B cell (primary cell): ENCODE measurements around the gene CCDC83. TPM values are rescaled to one million over a fixed set of nuclear protein-coding genes. Genes with fewer than 3 reads are reported as not detected.

Experiments
- ATAC-seq: fragments of 200-7000 bp; cut with Tn5 transposase; one replicate; pipeline ENCODE4 v1.10.0; 2021; ENCODE audit warnings: low read depth, mild to moderate bottlenecking, moderate number of reproducible peaks, moderate library complexity
- CTCF ChIA-PET: fragments of 350-600 bp; sonication (Branson Sonifier 250); formaldehyde crosslinking; loops from one replicate; lab custom pipeline; 2021; ENCODE audit warnings: antibody characterized with exemption, inconsistent platforms; lab: Charles Lee
- POLR2A ChIA-PET: fragments of 350-600 bp; sonication (Branson Sonifier 250); formaldehyde crosslinking; loops from one replicate; lab custom pipeline; 2021; ENCODE audit warnings: antibody characterized with exemption; lab: Charles Lee
- DNase-seq: peaks from one replicate; pipeline ENCODE4 v3.0.0; 2013
- H2AFZ ChIP-seq: 2 replicates; pipeline ENCODE4 v1.6.1; 2012; ENCODE audit warnings: mild to moderate bottlenecking, low read depth, low read length; ENCODE audit not compliant: insufficient read depth, poor library complexity, severe bottlenecking
- H3K27ac ChIP-seq, 2 donors: 1 replicate in 1 of 2; 2 replicates in 1 of 2; pipeline ENCODE4 v1.5.1; 2012 to 2013; ENCODE audit warnings: low read length in 2 of 2, mild to moderate bottlenecking in 2 of 2, moderate library complexity in 1 of 2
- H3K27me3 ChIP-seq, 4 experiments: fragments of 200-600 bp in 1 of 4; sonication (generic) in 1 of 4; replicated peaks in 1 of 4; 1 replicate in 2 of 4; 2 replicates in 2 of 4; pipeline versions ENCODE4 v1.6.1 to v1.7.0; 2013 to 2016; ENCODE audit warnings: low read length in 3 of 4, mild to moderate bottlenecking in 2 of 4, mixed read lengths in 1 of 4, moderate library complexity in 1 of 4; ENCODE audit not compliant: insufficient read depth in 4 of 4, control insufficient read depth in 3 of 4; ENCODE audit errors: control extremely low read depth in 1 of 4
- H3K36me3 ChIP-seq, 2 experiments: replicated peaks in 1 of 2; 1 replicate in 1 of 2; 2 replicates in 1 of 2; pipeline versions ENCODE4 v1.6.1 to v1.7.1; 2013; ENCODE audit warnings: low read length in 1 of 2; ENCODE audit not compliant: insufficient read depth in 2 of 2, control insufficient read depth in 1 of 2; ENCODE audit errors: control extremely low read depth in 1 of 2, extremely low read depth in 1 of 2
- H3K4me1 ChIP-seq, 2 donors: fragments of 200-600 bp in 1 of 2; sonication (generic) in 1 of 2; 1 replicate in 1 of 2; 2 replicates in 1 of 2; pipeline versions ENCODE4 v1.5.1 to v1.6.1; 2013 to 2017; ENCODE audit warnings: low read length in 2 of 2; ENCODE audit not compliant: control insufficient read depth in 2 of 2, insufficient read depth in 2 of 2
- H3K4me2 ChIP-seq: replicated peaks from 2 replicates; pipeline ENCODE3; 2012; ENCODE audit warnings: mild to moderate bottlenecking, low read depth, low read length; ENCODE audit not compliant: poor library complexity, severe bottlenecking
- H3K4me3 ChIP-seq, 5 experiments: fragments of 200-600 bp in 1 of 5; sonication (generic) in 1 of 5; 1 replicate in 3 of 5; 2 replicates in 2 of 5; pipeline versions ENCODE4 v1.5.1 to v1.7.0; 2011 to 2016; ENCODE audit warnings: low read length in 4 of 5, mild to moderate bottlenecking in 4 of 5, low read depth in 2 of 5, control low read depth in 1 of 5, moderate library complexity in 1 of 5; ENCODE audit not compliant: insufficient read depth in 1 of 5; ENCODE audit errors: control extremely low read depth in 1 of 5, extremely low read depth in 1 of 5
- H3K79me2 ChIP-seq: fragments of 200-600 bp; sonication (generic); one replicate; pipeline ENCODE4 v1.6.0; 2016; ENCODE audit warnings: low read length; ENCODE audit not compliant: control insufficient read depth, insufficient read depth
- H3K9ac ChIP-seq: fragments of 200-600 bp; sonication (generic); 2 replicates; pipeline ENCODE4 v1.6.1; 2017; ENCODE audit warnings: mild to moderate bottlenecking, low read length, moderate library complexity
- H3K9me3 ChIP-seq, 3 donors: one replicate each; pipeline versions ENCODE4 v1.6.1 to v1.7.1; 2013; ENCODE audit warnings: low read length in 2 of 3; ENCODE audit not compliant: control insufficient read depth in 2 of 3, insufficient read depth in 1 of 3; ENCODE audit errors: control extremely low read depth in 1 of 3
- H4K20me1 ChIP-seq: 2 replicates; pipeline ENCODE4 v1.6.0; 2012; ENCODE audit warnings: mild to moderate bottlenecking, low read length; ENCODE audit not compliant: insufficient read depth, control insufficient read depth, poor library complexity, severe bottlenecking
- H3K27ac Mint-ChIP-seq: one replicate; pipeline ENCODE4 v1.8.0; 2021; ENCODE audit warnings: mixed read lengths
- H3K27me3 Mint-ChIP-seq: one replicate; pipeline ENCODE4 v1.8.0; 2021; ENCODE audit warnings: mixed read lengths
- H3K4me1 Mint-ChIP-seq: one replicate; pipeline ENCODE4 v1.8.0; 2021; ENCODE audit warnings: mixed read lengths
- H3K4me3 Mint-ChIP-seq: one replicate; pipeline ENCODE4 v1.8.0; 2021; ENCODE audit warnings: mixed read lengths
- H3K9me3 Mint-ChIP-seq: one replicate; pipeline ENCODE4 v1.8.0; 2022; ENCODE audit warnings: mixed read lengths; ENCODE audit not compliant: insufficient read depth
- CTCF ChIP-seq: fragments of 200-600 bp; IDR thresholded peaks from one replicate; pipeline ENCODE4 v1.8.0; 2022; ENCODE audit warnings: antibody characterized with exemption, mild to moderate bottlenecking
- EZH2 ChIP-seq: IDR thresholded peaks from 2 replicates; pipeline ENCODE4 v1.6.1; 2012; ENCODE audit warnings: borderline replicate concordance, low read depth, mild to moderate bottlenecking, moderate library complexity, low read length; ENCODE audit not compliant: insufficient read depth, poor library complexity, severe bottlenecking
- WGBS: methylation state at CpG from one replicate; pipeline ENCODE4 v1.1.5; 2013; ENCODE audit warnings: missing lambda C conversion rate; ENCODE audit not compliant: insufficient coverage; 5-methylcytosine and 5-hydroxymethylcytosine counted together
- intact Hi-C: fragments of 100-400 bp; cut with micrococcal nuclease; formaldehyde crosslinking; loops from one replicate; pipeline ENCODE4 v1.10.0; 2022
- polyA plus RNA-seq: library from polyadenylated mRNA; depleted of rRNA; stranded (reverse); fragments of >200 nt; gene quantifications from 2 replicates; pipeline ENCODE4 v1.2.3, GENCODE V29; 2012
- total RNA-seq, 2 donors: library from RNA; stranded (reverse); fragments of 120-200 nt in 1 of 2; gene quantifications; 1 replicate in 1 of 2; 2 replicates in 1 of 2; pipeline versions ENCODE4 v1.2.3 to v1.2.4, GENCODE V29; 2013 to 2022

CCDC83 gene
- total and polyA plus RNA-seq, 2 donors (not counting 1 experiment from before 2014, with no cell fraction given) = not detected

GRCh38 chr11:85950317-85951048 lies 95.3 kb downstream of the CCDC83 start:
- Mint-ChIP-seq H3K27me3 (no peaks in the 10 kb centered on the region), H3K4me3 (no peak overlapping the region), H3K27ac (no peak overlapping the region), H3K4me1 (no peaks in the 10 kb centered on the region), H3K9me3 (peaks cover 5% of the 10 kb centered on the region)
- TF ChIP-seq CTCF (no peak), EZH2 (no peak)
- POLR2A ChIA-PET = no interaction called here
- Histone ChIP-seq H3K27me3 (no peaks in the 10 kb centered on the region), H3K27ac (no peak overlapping the region), H3K36me3 (peaks cover 3 to 4% of the 10 kb centered on the region in 2 experiments), H2AFZ (no peak overlapping the region), H3K4me1 (no peaks in the 10 kb centered on the region), H4K20me1 (no peaks in the 10 kb centered on the region), H3K4me3 (no peak overlapping the region), H3K9me3 (peaks cover 1 to 4% (median 2%) of the 10 kb centered on the region in 3 donors), H3K9ac (no peak overlapping the region), H3K79me2 (no peaks in the 10 kb centered on the region), H3K4me2 (no peak overlapping the region)
- DNase-seq (no peak), ATAC-seq (no peak)
- WGBS = 97% methylated on average over 5 of the region's 8 CpGs
- intact Hi-C loops = no loop called here
- CTCF ChIA-PET = no interaction called here

- H2AFZ ChIP-seq = no peak overlapping the region
- WGBS = 83% methylated on average over 1 of the region's 4 CpGs
- no peak for DNase-seq
- H3K4me1 ChIP-seq = no peaks in the 10 kb centered on the region
- ChIA-PET POLR2A (no interaction called here), CTCF (no interaction called here)
- Mint-ChIP-seq H3K4me1 (no peaks in the 10 kb centered on the region), H3K4me3 (no peak overlapping the region), H3K27ac (no peak overlapping the region), H3K9me3 (peaks cover 5% of the 10 kb centered on the region), H3K27me3 (no peaks in the 10 kb centered on the region)
- peaks cover 4 to 8% of the 10 kb centered on the region in 2 experiments for H3K36me3 ChIP-seq
- H3K4me2 ChIP-seq = no peak overlapping the region
- H3K27me3 ChIP-seq = no peaks in the 10 kb centered on the region
- no peak overlapping the region for H3K4me3 ChIP-seq
- no peak for TF ChIP-seq CTCF
- TF ChIP-seq EZH2 = no peak
- no peak for ATAC-seq
- intact Hi-C loops = no loop called here
- no peak overlapping the region for H3K9ac ChIP-seq
- H4K20me1 ChIP-seq = no peaks in the 10 kb centered on the region
- no peaks in the 10 kb centered on the region for H3K79me2 ChIP-seq
- no peak overlapping the region for H3K27ac ChIP-seq
- peaks cover 0 to 3% (median 1%) of the 10 kb centered on the region in 3 donors for H3K9me3 ChIP-seq
Observed at GRCh38 chr11:85951049-85951405, 95.8 kb downstream of the CCDC83 start.
